GM12878 (cell line): ENCODE measurements around the gene ATP5F1B. TPM values are rescaled to one million over a fixed set of nuclear protein-coding genes. Genes with fewer than 3 reads are reported as not detected.

Experiments
- ATAC-seq: fragments of 200-7000 bp; cut with Tn5 transposase; 3 replicates; pipeline ENCODE4 v1.9.1; 2020; ENCODE audit warnings: mild to moderate bottlenecking, moderate library complexity
- BruUV-seq: library from RNA; stranded (reverse); fragments of 400-500 nt; replicated peaks from 2 replicates; lab custom pipeline; 2021; lab: Mats Ljungman, UMichigan
- CTCF ChIA-PET: fragments of 300-600 bp; sonication (Branson Sonifier 250); formaldehyde crosslinking; extraction: SDS; loops from one replicate; lab custom pipeline; 2021; ENCODE audit warnings: inconsistent platforms; lab: Yijun Ruan, JAX
- POLR2A ChIA-PET: fragments of 350-600 bp; formaldehyde crosslinking; extraction: SDS; loops from one replicate; lab custom pipeline; 2021; ENCODE audit warnings: inconsistent platforms; lab: Charles Lee
- RAD21 ChIA-PET: fragments of 300-600 bp; sonication (Branson Sonifier 250); formaldehyde crosslinking; loops from one replicate; lab custom pipeline; 2023; ENCODE audit warnings: antibody characterized with exemption; ENCODE audit not compliant: unreplicated experiment; lab: Charles Lee
- SMC1A ChIA-PET: fragments of 300-600 bp; sonication (Branson Sonifier 250); formaldehyde crosslinking; loops from one replicate; lab custom pipeline; 2023; ENCODE audit not compliant: unreplicated experiment, uncharacterized antibody; lab: Charles Lee
- DNase-seq: peaks from one replicate; pipeline ENCODE4 v3.0.0-alpha.2; 2011; ENCODE audit warnings: low read depth, low spot score
- FAIRE-seq: peaks from 3 replicates; lab custom pipeline; 2011; peaks lifted over from hg19 to GRCh38; lab: Jason Lieb, UNC
- H2AFZ ChIP-seq: 2 replicates; pipeline ENCODE4 v1.6.0; 2011; ENCODE audit warnings: low read depth, low read length, control low read depth; ENCODE audit not compliant: control insufficient read depth
- H3K27ac ChIP-seq: 2 replicates; pipeline ENCODE4 v1.5.1; 2011; ENCODE audit warnings: control low read depth; ENCODE audit not compliant: control insufficient read depth, insufficient read depth
- H3K27me3 ChIP-seq, 2 experiments: replicated peaks in 1 of 2; 2 replicates each; pipeline versions ENCODE4 v1.6.0 to v1.6.1; 2011; ENCODE audit warnings: low read length in 1 of 2; ENCODE audit not compliant: control insufficient read depth in 2 of 2, insufficient read depth in 2 of 2
- H3K36me3 ChIP-seq, 2 experiments: 2 replicates each; pipeline ENCODE4 v1.5.1; 2011; ENCODE audit warnings: low read length in 1 of 2; ENCODE audit not compliant: control insufficient read depth in 2 of 2, insufficient read depth in 2 of 2
- H3K4me1 ChIP-seq: 2 replicates; pipeline ENCODE4 v1.6.1; 2011; ENCODE audit warnings: mild to moderate bottlenecking, low read length, moderate library complexity, mixed read lengths; ENCODE audit not compliant: control insufficient read depth, insufficient read depth
- H3K4me2 ChIP-seq: 2 replicates; pipeline ENCODE4 v1.6.0; 2011; ENCODE audit warnings: control low read depth; ENCODE audit not compliant: control insufficient read depth, insufficient read depth
- H3K4me3 ChIP-seq: fragments of 200-600 bp; sonication (generic); 2 replicates; pipeline ENCODE4 v1.5.1; 2016
- H3K79me2 ChIP-seq: 2 replicates; pipeline ENCODE4 v1.6.0; 2011; ENCODE audit warnings: low read length; ENCODE audit not compliant: control insufficient read depth, insufficient read depth
- H3K9ac ChIP-seq: 2 replicates; pipeline ENCODE4 v1.8.0; 2011; ENCODE audit warnings: low read length, control low read depth, mixed read lengths; ENCODE audit not compliant: control insufficient read depth, insufficient read depth
- H3K9me3 ChIP-seq: replicated peaks from 3 replicates; pipeline ENCODE4 v1.5.1; 2011; ENCODE audit warnings: mild to moderate bottlenecking, low read length; ENCODE audit not compliant: control insufficient read depth, insufficient read depth
- H4K20me1 ChIP-seq: 2 replicates; pipeline ENCODE4 v1.6.0; 2011; ENCODE audit not compliant: control insufficient read depth, insufficient read depth
- BMI1 ChIP-seq: fragments of 450-650 bp; IDR thresholded peaks from 2 replicates; pipeline ENCODE4 v1.6.1; 2016; ENCODE audit warnings: mild to moderate bottlenecking, moderate library complexity, borderline replicate concordance
- CBFB ChIP-seq: IDR thresholded peaks from 2 replicates; pipeline ENCODE4 v1.6.1; 2016; ENCODE audit warnings: antibody characterized with exemption, low read depth
- CHD1 ChIP-seq: IDR thresholded peaks from 2 replicates; pipeline ENCODE4 v1.6.1; 2012; ENCODE audit warnings: low read depth, low read length, improper control_type of control experiment
- CHD4 ChIP-seq: fragments of 200-600 bp; sonication (generic); IDR thresholded peaks from 2 replicates; pipeline ENCODE4 v1.6.1; 2016; ENCODE audit warnings: mild to moderate bottlenecking
- FOS ChIP-seq: IDR thresholded peaks from 3 replicates; pipeline ENCODE4 v1.6.1; 2011; ENCODE audit warnings: borderline replicate concordance; ENCODE audit not compliant: insufficient read length; ENCODE audit errors: extremely low read depth
- FOXM1 ChIP-seq: IDR thresholded peaks from 2 replicates; pipeline ENCODE4 v1.6.1; 2012; ENCODE audit warnings: low read depth, mild to moderate bottlenecking, inconsistent platforms, low read length, moderate library complexity
- GATAD2B ChIP-seq: fragments of 450-650 bp; conservative IDR thresholded peaks from 2 replicates; pipeline ENCODE4 v1.6.1; 2017; ENCODE audit warnings: low read depth, mild to moderate bottlenecking, moderate library complexity
- HCFC1 ChIP-seq: fragments of 150-350 bp; IDR thresholded peaks from 2 replicates; pipeline ENCODE4 v1.6.1; 2014; ENCODE audit warnings: low read length
- NFYB ChIP-seq: IDR thresholded peaks from 2 replicates; pipeline ENCODE4 v1.6.1; 2011; ENCODE audit warnings: low read depth, mild to moderate bottlenecking, low read length, improper control_type of control experiment, moderate library complexity; ENCODE audit not compliant: insufficient read depth
- SP1 ChIP-seq: IDR thresholded peaks from one replicate; pipeline ENCODE4 v1.6.1; 2011; ENCODE audit warnings: low read depth, low read length
- TBL1XR1 ChIP-seq: IDR thresholded peaks from 2 replicates; pipeline ENCODE4 v1.6.1; 2012; ENCODE audit warnings: low read depth, low read length, improper control_type of control experiment
- YY1 ChIP-seq: IDR thresholded peaks from 2 replicates; pipeline ENCODE4 v1.6.1; 2011; ENCODE audit warnings: low read depth, mild to moderate bottlenecking, low read length
- ZSCAN29 ChIP-seq: fragments of 450-650 bp; IDR thresholded peaks from 2 replicates; pipeline ENCODE4 v1.6.1; 2017; ENCODE audit warnings: mild to moderate bottlenecking, moderate library complexity
- WGBS: methylation state at CpG from one replicate; pipeline ENCODE4 v1.1.6; 2016; ENCODE audit warnings: low lambda C conversion rate; ENCODE audit not compliant: insufficient replicate concordance, insufficient coverage; ENCODE audit errors: missing lambda C conversion rate; 5-methylcytosine and 5-hydroxymethylcytosine counted together
- in situ Hi-C: fragments of 300-500 bp; cut with MboI; formaldehyde crosslinking; loops from 9 replicates; pipeline ENCODE4 v1.14.3; 2018; ENCODE audit warnings: mixed read lengths
- intact Hi-C: fragments of 100-400 bp; cut with micrococcal nuclease; formaldehyde crosslinking; loops from one replicate; pipeline ENCODE4 v1.14.2; 2022; ENCODE audit not compliant: unreplicated experiment
- polyA plus RNA-seq, 11 experiments: library from polyadenylated mRNA; depleted of rRNA in 4 of 11; unstranded in 6 of 11; stranded (reverse) in 5 of 11; fragments of >200 nt; fragmentation: Nextera tagmentation in 4 of 11; fragmentation: Illumina TruSeq in 1 of 11; extraction: Ambion mirVana in 4 of 11; extraction: Trizol in 1 of 11; gene quantifications; 1 replicate in 1 of 11; 2 replicates in 10 of 11; pipeline versions ENCODE4 v1.2.1 to v1.2.3, GENCODE V29; 2011 to 2016; ENCODE audit warnings: inconsistent platforms in 2 of 11, missing spikeins in 2 of 11, low read depth in 1 of 11
- total RNA-seq, 4 experiments: library from RNA; depleted of rRNA in 3 of 4; stranded (reverse); fragments of >200 nt in 3 of 4; fragmentation: Illumina TruSeq in 1 of 4; extraction: Trizol in 1 of 4; gene quantifications; 2 replicates each; pipeline versions ENCODE4 v1.2.1 to v1.2.3, GENCODE V29; 2013 to 2021
- TF ChIP-seq, protein P1 (sequence below): IDR thresholded peaks from 2 replicates; pipeline ENCODE4 v1.6.1; 2011; ENCODE audit warnings: low read depth, mild to moderate bottlenecking, low read length, moderate library complexity, borderline replicate concordance; ENCODE audit errors: extremely low read depth
- TF ChIP-seq, protein P2 (sequence below): fragments of 450-650 bp; IDR thresholded peaks from 2 replicates; pipeline ENCODE4 v1.6.1; 2017; ENCODE audit warnings: antibody characterized with exemption, mild to moderate bottlenecking, moderate library complexity
- TF ChIP-seq, protein P3 (sequence below): fragments of 450-650 bp; formaldehyde crosslinking; IDR thresholded peaks from 2 replicates; pipeline ENCODE4 v1.4.0; 2022; ENCODE audit warnings: mild to moderate bottlenecking, moderate library complexity

The ATP5F1B gene
- total and polyA plus RNA-seq, 10 of the 15 experiments (the other 5 are each of a cell fraction or from before 2014, with no cell fraction given): 671 to 1,908 (median 1,031) TPM

DNA sequence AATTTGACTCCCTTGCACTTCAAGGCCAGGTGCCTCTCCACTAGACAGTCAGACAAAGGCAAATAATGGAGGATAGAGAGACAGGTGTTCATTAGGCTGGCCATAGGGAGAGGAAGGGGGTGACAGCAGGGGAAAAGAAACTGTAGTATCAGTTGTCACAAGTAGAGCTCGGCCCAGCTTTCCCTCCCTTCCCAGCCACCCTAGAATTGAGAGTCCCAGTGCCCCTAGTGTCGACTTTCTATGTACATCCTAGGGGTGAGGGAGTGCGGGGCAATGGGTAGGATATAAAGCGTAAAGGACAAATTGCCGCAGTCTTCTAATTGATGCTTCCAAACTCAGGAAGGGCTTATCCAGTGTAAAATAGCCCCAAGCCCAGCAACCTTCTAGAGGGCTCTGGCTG is 54.7 kb downstream of the ATP5F1B start:
- ChIA-PET CTCF (interaction anchor here (0.7 to 6.5 kb wide), 16 partner anchors 11 to 224 kb away, joined by 3 to 50 read pairs (median 4); partner anchors contain the start of genes NACA and RBMS2), POLR2A (interaction anchor here (0.5 to 1.6 kb wide), 5 partner anchors 42 to 559 kb away, joined by 3 to 5 read pairs (median 3); no protein-coding TSS in a partner anchor), SMC1A (interaction anchor here (0.8 to 4.7 kb wide), 8 partner anchors 10 to 79 kb away, joined by 3 to 30 read pairs (median 3); partner anchors contain the start of gene RBMS2), RAD21 (interaction anchor here (0.9 to 2.8 kb wide), 3 partner anchors 45 to 104 kb away, joined by 4 to 14 read pairs (median 6); no protein-coding TSS in a partner anchor)
- Histone ChIP-seq H3K27ac (no peak overlapping the region), H3K9ac (no peak overlapping the region), H3K4me2 (no peak overlapping the region), H3K4me1 (no peaks in the 10 kb centered on the region), H3K27me3 (no peaks in the 10 kb centered on the region), H3K36me3 (no peaks in the 10 kb centered on the region; a peak in 1 of 4 replicates), H3K4me3 (no peak overlapping the region), H4K20me1 (no peaks in the 10 kb centered on the region), H3K79me2 (no peaks in the 10 kb centered on the region), H3K9me3 (no peaks in the 10 kb centered on the region), H2AFZ (no peak overlapping the region)
- no peak for TF ChIP-seq CHD1
- no peak for TF ChIP-seq TBL1XR1
- TF ChIP-seq YY1: no peak
- no peak for TF ChIP-seq SP1
- TF ChIP-seq NFYB: no peak
- TF ChIP-seq ZSCAN29: no peak
- TF ChIP-seq CHD4: no peak
- no peak for TF ChIP-seq BMI1
- TF ChIP-seq, protein P1, sequence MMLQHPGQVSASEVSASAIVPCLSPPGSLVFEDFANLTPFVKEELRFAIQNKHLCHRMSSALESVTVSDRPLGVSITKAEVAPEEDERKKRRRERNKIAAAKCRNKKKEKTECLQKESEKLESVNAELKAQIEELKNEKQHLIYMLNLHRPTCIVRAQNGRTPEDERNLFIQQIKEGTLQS: no peak
- TF ChIP-seq GATAD2B: no peak
- TF ChIP-seq, protein P2, sequence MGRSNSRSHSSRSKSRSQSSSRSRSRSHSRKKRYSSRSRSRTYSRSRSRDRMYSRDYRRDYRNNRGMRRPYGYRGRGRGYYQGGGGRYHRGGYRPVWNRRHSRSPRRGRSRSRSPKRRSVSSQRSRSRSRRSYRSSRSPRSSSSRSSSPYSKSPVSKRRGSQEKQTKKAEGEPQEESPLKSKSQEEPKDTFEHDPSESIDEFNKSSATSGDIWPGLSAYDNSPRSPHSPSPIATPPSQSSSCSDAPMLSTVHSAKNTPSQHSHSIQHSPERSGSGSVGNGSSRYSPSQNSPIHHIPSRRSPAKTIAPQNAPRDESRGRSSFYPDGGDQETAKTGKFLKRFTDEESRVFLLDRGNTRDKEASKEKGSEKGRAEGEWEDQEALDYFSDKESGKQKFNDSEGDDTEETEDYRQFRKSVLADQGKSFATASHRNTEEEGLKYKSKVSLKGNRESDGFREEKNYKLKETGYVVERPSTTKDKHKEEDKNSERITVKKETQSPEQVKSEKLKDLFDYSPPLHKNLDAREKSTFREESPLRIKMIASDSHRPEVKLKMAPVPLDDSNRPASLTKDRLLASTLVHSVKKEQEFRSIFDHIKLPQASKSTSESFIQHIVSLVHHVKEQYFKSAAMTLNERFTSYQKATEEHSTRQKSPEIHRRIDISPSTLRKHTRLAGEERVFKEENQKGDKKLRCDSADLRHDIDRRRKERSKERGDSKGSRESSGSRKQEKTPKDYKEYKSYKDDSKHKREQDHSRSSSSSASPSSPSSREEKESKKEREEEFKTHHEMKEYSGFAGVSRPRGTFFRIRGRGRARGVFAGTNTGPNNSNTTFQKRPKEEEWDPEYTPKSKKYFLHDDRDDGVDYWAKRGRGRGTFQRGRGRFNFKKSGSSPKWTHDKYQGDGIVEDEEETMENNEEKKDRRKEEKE: no peak
- TF ChIP-seq CBFB: no peak
- no peak for TF ChIP-seq HCFC1
- TF ChIP-seq, protein P3, sequence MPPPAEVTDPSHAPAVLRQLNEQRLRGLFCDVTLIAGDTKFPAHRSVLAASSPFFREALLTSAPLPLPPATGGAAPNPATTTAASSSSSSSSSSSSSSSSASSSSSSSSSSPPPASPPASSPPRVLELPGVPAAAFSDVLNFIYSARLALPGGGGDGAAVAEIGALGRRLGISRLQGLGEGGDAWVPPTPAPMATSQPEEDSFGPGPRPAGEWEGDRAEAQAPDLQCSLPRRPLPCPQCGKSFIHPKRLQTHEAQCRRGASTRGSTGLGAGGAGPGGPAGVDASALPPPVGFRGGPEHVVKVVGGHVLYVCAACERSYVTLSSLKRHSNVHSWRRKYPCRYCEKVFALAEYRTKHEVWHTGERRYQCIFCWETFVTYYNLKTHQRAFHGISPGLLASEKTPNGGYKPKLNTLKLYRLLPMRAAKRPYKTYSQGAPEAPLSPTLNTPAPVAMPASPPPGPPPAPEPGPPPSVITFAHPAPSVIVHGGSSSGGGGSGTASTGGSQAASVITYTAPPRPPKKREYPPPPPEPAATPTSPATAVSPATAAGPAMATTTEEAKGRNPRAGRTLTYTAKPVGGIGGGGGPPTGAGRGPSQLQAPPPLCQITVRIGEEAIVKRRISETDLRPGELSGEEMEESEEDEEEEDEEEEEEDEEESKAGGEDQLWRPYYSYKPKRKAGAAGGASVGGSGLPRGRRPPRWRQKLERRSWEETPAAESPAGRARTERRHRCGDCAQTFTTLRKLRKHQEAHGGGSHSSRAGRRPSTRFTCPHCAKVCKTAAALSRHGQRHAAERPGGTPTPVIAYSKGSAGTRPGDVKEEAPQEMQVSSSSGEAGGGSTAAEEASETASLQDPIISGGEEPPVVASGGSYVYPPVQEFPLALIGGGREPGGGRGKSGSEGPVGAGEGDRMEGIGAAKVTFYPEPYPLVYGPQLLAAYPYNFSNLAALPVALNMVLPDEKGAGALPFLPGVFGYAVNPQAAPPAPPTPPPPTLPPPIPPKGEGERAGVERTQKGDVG (CRISPR knock-in tag): no peak
- TF ChIP-seq FOXM1: no peak
- no peak for TF ChIP-seq FOS
- ATAC-seq (no peak), DNase-seq (no peak), FAIRE-seq (no peak)
- intact Hi-C loops: loop anchor here (10.0 kb wide), 1 partner anchor 396 kb away; no protein-coding TSS in a partner anchor
- WGBS: 73% methylated on average over 5 of the region's 5 CpGs
- BruUV-seq: no TSS peak
- in situ Hi-C loops: loop anchor here (5.0 kb wide), 1 partner anchor 69 kb away; the partner anchor contains the start of gene RBMS2
